ENCODE data around the gene PI4K2B. TPM values are rescaled to one million over a fixed set of nuclear protein-coding genes. Genes with fewer than 3 reads are reported as not detected.

Gene PI4K2B
- total RNA-seq, 1 donor from 2014 or later, result 7.3 TPM

DNA sequence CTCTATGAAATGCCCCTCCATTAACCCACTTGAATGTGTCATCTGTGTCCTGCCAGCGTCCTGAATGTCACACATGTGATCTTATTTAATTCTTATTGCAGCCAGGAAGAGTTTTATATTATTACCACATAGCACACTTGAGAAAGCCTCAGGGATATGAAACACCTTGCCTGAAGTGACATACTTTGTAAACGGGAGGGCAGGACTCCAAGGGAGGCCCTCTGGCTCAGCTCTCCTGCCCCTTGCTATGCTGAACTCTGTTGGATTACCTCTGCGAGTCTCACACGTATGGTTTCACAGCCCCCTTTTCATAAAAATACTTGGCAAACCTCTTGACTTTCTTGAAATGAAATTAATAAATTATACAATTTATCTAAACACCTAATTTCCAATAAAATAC lies 67.6 kb downstream of the PI4K2B start:
- Histone ChIP-seq H3K36me3 (ENCODE audit: control insufficient read depth in 3 of 3, insufficient read depth in 3 of 3, low read length in 3 of 3) (no peaks in the 10 kb centered on the region), H3K4me3 (ENCODE audit: low read length in 3 of 3) (no peak overlapping the region), H3K4me1 (ENCODE audit: control insufficient read depth in 3 of 3, insufficient read depth in 3 of 3, low read length in 3 of 3) (no peaks in the 10 kb centered on the region), H3K9ac (ENCODE audit: low read depth in 1 of 3, low read length in 3 of 3) (no peak overlapping the region), H3K27ac (ENCODE audit: low read depth, low read length) (no peak overlapping the region), H3K27me3 (ENCODE audit: control insufficient read depth in 3 of 3, insufficient read depth in 3 of 3, low read length in 3 of 3) (peaks cover 0 to 6% (median 0%) of the 10 kb centered on the region in 3 donors), H3K9me3 (ENCODE audit: control insufficient read depth in 3 of 3, low read length in 3 of 3) (no peaks in the 10 kb centered on the region)

DNA sequence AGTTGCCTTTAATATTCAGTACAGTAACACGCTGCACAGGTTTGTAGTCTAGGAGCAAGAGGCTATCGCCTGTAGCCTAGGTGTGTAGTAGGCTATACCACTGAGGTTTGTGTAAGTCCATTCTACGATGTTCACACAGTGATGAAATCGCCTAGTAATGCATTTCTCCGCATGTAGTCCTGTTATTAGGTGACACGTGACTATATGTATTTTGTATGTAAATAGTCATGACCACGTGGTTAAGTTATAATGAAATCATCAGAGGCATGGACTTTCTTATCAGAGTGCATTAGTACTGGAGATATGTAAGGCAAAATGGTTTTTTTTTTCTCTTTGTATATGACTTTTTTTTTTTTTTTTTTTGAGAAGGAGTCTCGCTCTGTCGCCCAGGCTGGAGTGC lies 68.8 kb downstream of the PI4K2B start:
- Histone ChIP-seq H3K9ac (ENCODE audit: low read depth in 1 of 3, low read length in 3 of 3) (no peak overlapping the region), H3K36me3 (ENCODE audit: control insufficient read depth in 3 of 3, insufficient read depth in 3 of 3, low read length in 3 of 3) (no peaks in the 10 kb centered on the region), H3K9me3 (ENCODE audit: control insufficient read depth in 3 of 3, low read length in 3 of 3) (no peaks in the 10 kb centered on the region), H3K4me1 (ENCODE audit: control insufficient read depth in 3 of 3, insufficient read depth in 3 of 3, low read length in 3 of 3) (no peaks in the 10 kb centered on the region), H3K4me3 (ENCODE audit: low read length in 3 of 3) (no peak overlapping the region), H3K27me3 (ENCODE audit: control insufficient read depth in 3 of 3, insufficient read depth in 3 of 3, low read length in 3 of 3) (peaks cover 0 to 6% (median 3%) of the 10 kb centered on the region in 3 donors), H3K27ac (ENCODE audit: low read depth, low read length) (no peak overlapping the region)

DNA sequence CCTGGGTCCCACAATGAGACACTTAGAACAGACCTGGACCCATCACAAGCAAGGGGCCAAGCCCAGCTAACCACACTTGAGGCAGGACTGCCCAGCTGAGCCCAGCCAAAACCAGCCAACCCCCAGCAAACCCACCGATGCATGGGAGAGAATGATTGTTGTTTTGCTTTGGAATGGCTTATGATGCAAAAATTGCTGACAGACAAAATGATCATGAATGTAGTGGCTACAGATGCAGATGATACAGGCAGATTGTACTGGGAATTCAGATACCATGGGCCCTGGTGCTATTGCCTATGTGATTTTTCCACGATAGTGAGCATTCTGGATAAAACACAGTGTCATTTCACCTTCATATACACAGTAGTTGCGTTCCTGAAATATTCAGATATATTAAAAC lies 69.7 kb downstream of the PI4K2B start:
- Histone ChIP-seq H3K4me3 (ENCODE audit: low read length in 3 of 3) (no peak overlapping the region), H3K36me3 (ENCODE audit: control insufficient read depth in 3 of 3, insufficient read depth in 3 of 3, low read length in 3 of 3) (no peaks in the 10 kb centered on the region), H3K9me3 (ENCODE audit: control insufficient read depth in 3 of 3, low read length in 3 of 3) (no peaks in the 10 kb centered on the region), H3K27me3 (ENCODE audit: control insufficient read depth in 3 of 3, insufficient read depth in 3 of 3, low read length in 3 of 3) (peaks cover 0 to 6% (median 6%) of the 10 kb centered on the region in 3 donors), H3K4me1 (ENCODE audit: control insufficient read depth in 3 of 3, insufficient read depth in 3 of 3, low read length in 3 of 3) (no peaks in the 10 kb centered on the region), H3K9ac (ENCODE audit: low read depth in 1 of 3, low read length in 3 of 3) (no peak overlapping the region), H3K27ac (ENCODE audit: low read depth, low read length) (no peak overlapping the region)

DNA sequence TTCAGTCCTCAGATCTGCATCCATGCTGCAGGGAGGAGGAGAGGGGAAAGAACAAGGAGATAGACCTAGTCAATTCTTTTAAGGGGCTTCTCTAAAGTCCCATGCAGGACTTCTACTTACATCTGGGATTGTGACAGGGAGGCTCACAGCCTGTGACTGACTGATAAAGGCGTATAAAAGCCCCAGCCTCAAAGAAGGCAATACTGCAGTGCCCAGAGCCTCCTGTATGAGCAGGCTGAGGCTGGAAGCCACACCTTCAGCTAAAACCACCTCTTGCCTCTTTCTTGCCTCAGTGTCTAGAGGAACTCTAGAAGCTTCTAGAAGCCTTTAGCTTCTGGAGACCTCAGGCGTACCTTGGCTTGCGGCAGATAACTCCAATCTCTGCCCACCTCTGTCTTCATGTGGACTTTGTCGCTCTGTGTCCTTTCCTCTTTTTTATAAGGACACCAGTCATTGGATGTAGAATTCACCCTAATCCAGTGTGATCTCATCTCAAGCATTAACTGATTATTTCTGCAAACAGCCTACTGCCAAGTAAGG lies 72.8 kb downstream of the PI4K2B start:
- H3K4me1 ChIP-seq (ENCODE audit: control insufficient read depth in 3 of 3, insufficient read depth in 3 of 3, low read length in 3 of 3), result no peaks in the 10 kb centered on the region
- peaks cover 0 to 7% (median under 1%) of the 10 kb centered on the region in 3 donors for H3K27me3 ChIP-seq (ENCODE audit: control insufficient read depth in 3 of 3, insufficient read depth in 3 of 3, low read length in 3 of 3)
- H3K4me3 ChIP-seq (ENCODE audit: low read length in 3 of 3), result no peak overlapping the region
- no peak overlapping the region for H3K27ac ChIP-seq (ENCODE audit: low read depth, low read length)
- H3K36me3 ChIP-seq (ENCODE audit: control insufficient read depth in 3 of 3, insufficient read depth in 3 of 3, low read length in 3 of 3), result no peaks in the 10 kb centered on the region
- no peaks in the 10 kb centered on the region for H3K9me3 ChIP-seq (ENCODE audit: control insufficient read depth in 3 of 3, low read length in 3 of 3)
- H3K9ac ChIP-seq (ENCODE audit: low read depth in 1 of 3, low read length in 3 of 3), result no peak overlapping the region

DNA sequence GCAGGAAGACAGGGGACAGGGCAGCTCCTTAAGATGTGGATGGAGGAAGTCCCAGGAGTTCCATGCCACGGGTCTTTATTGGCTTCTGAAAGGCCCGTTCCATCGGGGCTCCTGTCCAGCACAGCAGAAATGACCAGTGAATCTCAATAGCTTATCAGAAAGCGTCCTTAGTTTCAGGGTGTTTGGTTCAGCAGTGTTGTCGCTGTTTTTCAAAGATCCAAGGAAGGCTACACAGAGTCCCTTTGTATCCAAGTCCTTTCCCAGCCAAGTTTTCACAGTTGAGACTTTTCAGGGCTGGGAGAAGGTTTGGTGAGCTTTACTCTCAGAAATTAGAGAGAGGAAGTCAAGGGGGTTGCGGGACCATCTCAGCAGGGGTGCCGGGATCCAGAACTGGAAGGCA lies 73.8 kb downstream of the PI4K2B start:
- Histone ChIP-seq H3K27ac (ENCODE audit: low read depth, low read length) (no peak overlapping the region), H3K9ac (ENCODE audit: low read depth in 1 of 3, low read length in 3 of 3) (no peak overlapping the region), H3K27me3 (ENCODE audit: control insufficient read depth in 3 of 3, insufficient read depth in 3 of 3, low read length in 3 of 3) (peaks cover 0 to 7% (median 0%) of the 10 kb centered on the region in 3 donors), H3K36me3 (ENCODE audit: control insufficient read depth in 3 of 3, insufficient read depth in 3 of 3, low read length in 3 of 3) (no peaks in the 10 kb centered on the region), H3K4me1 (ENCODE audit: control insufficient read depth in 3 of 3, insufficient read depth in 3 of 3, low read length in 3 of 3) (peaks cover 0 to 2% (median 0%) of the 10 kb centered on the region in 3 donors), H3K4me3 (ENCODE audit: low read length in 3 of 3) (no peak overlapping the region), H3K9me3 (ENCODE audit: control insufficient read depth in 3 of 3, low read length in 3 of 3) (no peaks in the 10 kb centered on the region)

DNA sequence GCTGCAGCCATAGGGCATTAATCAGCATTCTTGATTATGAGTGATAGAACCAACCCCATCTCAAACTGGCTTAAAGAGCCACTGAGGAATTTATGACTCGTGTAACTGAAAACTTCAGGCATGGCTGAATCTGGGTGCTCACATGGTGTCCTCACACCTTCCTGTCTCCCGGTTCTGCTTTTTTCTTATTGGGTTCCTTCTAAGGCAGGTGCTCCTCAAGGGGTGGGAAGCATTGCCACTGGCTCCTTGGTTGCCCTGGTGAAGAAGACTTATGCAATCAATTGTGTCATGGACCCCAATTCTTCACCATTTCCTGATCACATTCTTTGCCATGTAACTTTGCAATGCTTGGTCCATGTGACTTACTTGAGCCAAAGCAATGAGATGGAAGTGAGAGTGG lies 74.5 kb downstream of the PI4K2B start:
- Histone ChIP-seq H3K27me3 (ENCODE audit: control insufficient read depth in 3 of 3, insufficient read depth in 3 of 3, low read length in 3 of 3) (peaks cover 0 to 7% (median 0%) of the 10 kb centered on the region in 3 donors), H3K4me1 (ENCODE audit: control insufficient read depth in 3 of 3, insufficient read depth in 3 of 3, low read length in 3 of 3) (peaks cover 2 to 5% (median 3%) of the 10 kb centered on the region in 3 donors)

DNA sequence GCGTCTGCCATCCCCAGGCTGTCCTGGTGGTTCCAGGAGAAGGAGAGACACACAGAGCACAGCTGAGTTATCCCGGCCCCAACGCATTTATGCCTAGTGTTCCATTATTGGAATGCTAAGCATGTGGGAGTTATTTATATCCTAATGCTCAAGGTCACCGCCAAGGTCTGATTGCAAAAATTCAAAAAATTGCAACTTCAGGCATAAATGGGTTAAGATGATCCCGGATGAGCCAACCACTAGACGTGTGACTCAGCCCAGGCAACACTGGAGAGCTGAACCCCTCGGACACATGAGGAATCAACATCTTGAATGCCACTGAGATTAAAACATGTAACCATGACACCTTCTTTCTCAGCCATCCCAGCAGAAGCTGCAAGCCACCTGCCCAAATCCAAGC lies 74.9 kb downstream of the PI4K2B start:
- Histone ChIP-seq H3K36me3 (ENCODE audit: control insufficient read depth in 3 of 3, insufficient read depth in 3 of 3, low read length in 3 of 3) (no peaks in the 10 kb centered on the region), H3K9ac (ENCODE audit: low read depth in 1 of 3, low read length in 3 of 3) (no peak overlapping the region), H3K9me3 (ENCODE audit: control insufficient read depth in 3 of 3, low read length in 3 of 3) (no peaks in the 10 kb centered on the region), H3K4me1 (ENCODE audit: control insufficient read depth in 3 of 3, insufficient read depth in 3 of 3, low read length in 3 of 3) (peaks cover 7 to 10% (median 7%) of the 10 kb centered on the region in 3 donors), H3K27me3 (ENCODE audit: control insufficient read depth in 3 of 3, insufficient read depth in 3 of 3, low read length in 3 of 3) (peaks cover 0 to 7% (median 0%) of the 10 kb centered on the region in 3 donors), H3K4me3 (ENCODE audit: low read length in 3 of 3) (no peak overlapping the region), H3K27ac (ENCODE audit: low read depth, low read length) (no peak overlapping the region)

More for the DNA sequence above, 74.5 kb downstream of the PI4K2B start:
- Histone ChIP-seq H3K27ac (ENCODE audit: low read depth, low read length) (no peak overlapping the region), H3K9me3 (ENCODE audit: control insufficient read depth in 3 of 3, low read length in 3 of 3) (no peaks in the 10 kb centered on the region), H3K4me3 (ENCODE audit: low read length in 3 of 3) (no peak overlapping the region), H3K36me3 (ENCODE audit: control insufficient read depth in 3 of 3, insufficient read depth in 3 of 3, low read length in 3 of 3) (no peaks in the 10 kb centered on the region), H3K9ac (ENCODE audit: low read depth in 1 of 3, low read length in 3 of 3) (no peak overlapping the region)

DNA sequence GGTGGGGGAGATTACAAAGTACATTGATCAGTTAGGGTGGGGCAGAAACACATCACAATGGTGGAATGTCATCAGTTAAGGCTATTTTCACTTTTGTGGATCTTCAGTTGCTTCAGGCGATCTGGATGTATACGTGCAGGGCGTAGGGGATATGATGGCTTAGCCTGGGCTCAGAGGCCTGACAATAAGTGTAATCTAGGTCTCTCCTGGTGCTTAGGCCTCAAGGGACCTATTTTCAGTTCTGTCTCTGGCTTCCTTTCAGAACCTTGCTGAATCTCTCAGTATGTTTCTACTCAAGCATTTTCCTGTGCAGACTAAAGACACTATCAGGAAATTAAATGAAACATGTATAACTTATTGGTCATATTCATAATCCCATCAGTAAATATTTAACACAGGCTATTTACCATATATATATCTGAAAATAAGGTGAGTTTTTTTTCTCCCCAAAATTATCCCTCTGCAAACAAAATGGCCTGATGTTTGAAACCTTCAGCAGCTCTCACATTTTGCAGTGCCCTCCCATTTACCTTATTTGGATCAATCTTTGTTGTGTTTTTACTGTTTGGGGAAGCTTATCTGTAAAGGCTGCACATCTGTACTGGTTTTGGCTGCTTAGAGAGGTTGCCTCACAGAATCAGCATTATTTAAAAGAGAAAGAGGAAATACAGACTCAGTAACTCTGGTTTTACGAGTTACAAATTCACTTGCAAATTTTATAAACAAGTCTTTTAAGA lies 76.4 kb downstream of the PI4K2B start:
- H3K27ac ChIP-seq (ENCODE audit: low read depth, low read length), result no peak overlapping the region
- no peaks in the 10 kb centered on the region for H3K9me3 ChIP-seq (ENCODE audit: control insufficient read depth in 3 of 3, low read length in 3 of 3)
- peaks cover 7 to 10% (median 7%) of the 10 kb centered on the region in 3 donors for H3K4me1 ChIP-seq (ENCODE audit: control insufficient read depth in 3 of 3, insufficient read depth in 3 of 3, low read length in 3 of 3)
- peaks cover 0 to 4% (median 2%) of the 10 kb centered on the region in 3 donors for H3K36me3 ChIP-seq (ENCODE audit: control insufficient read depth in 3 of 3, insufficient read depth in 3 of 3, low read length in 3 of 3)
- H3K9ac ChIP-seq (ENCODE audit: low read depth in 1 of 3, low read length in 3 of 3), result no peak overlapping the region
- H3K27me3 ChIP-seq (ENCODE audit: control insufficient read depth in 3 of 3, insufficient read depth in 3 of 3, low read length in 3 of 3), result peaks cover 0 to 7% (median 0%) of the 10 kb centered on the region in 3 donors
- no peak overlapping the region for H3K4me3 ChIP-seq (ENCODE audit: low read length in 3 of 3)

DNA sequence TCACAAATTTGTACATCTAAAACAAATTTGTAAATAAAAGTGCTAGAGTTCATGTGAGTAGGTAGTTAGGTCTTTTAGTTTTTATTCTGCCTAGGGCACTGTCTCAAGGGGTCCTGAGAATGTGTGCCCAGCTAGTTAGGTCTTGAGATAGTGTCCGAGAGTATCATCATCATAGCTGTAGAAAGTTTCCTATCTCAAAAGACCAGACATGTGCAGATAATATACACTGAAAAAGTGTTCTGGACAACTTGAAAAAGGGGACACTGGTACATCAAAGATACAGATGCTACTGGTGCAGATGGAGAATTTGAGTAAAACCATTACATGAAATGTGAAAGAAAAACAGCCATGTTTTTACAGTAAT lies 77.0 kb downstream of the PI4K2B start:
- Histone ChIP-seq H3K36me3 (ENCODE audit: control insufficient read depth in 3 of 3, insufficient read depth in 3 of 3, low read length in 3 of 3) (peaks cover 1 to 10% (median 2%) of the 10 kb centered on the region in 3 donors), H3K4me1 (ENCODE audit: control insufficient read depth in 3 of 3, insufficient read depth in 3 of 3, low read length in 3 of 3) (peaks cover 7 to 10% (median 7%) of the 10 kb centered on the region in 3 donors), H3K27ac (ENCODE audit: low read depth, low read length) (no peak overlapping the region), H3K4me3 (ENCODE audit: low read length in 3 of 3) (no peak overlapping the region), H3K9me3 (ENCODE audit: control insufficient read depth in 3 of 3, low read length in 3 of 3) (no peaks in the 10 kb centered on the region), H3K27me3 (ENCODE audit: control insufficient read depth in 3 of 3, insufficient read depth in 3 of 3, low read length in 3 of 3) (peaks cover 0 to 7% (median 0%) of the 10 kb centered on the region in 3 donors), H3K9ac (ENCODE audit: low read depth in 1 of 3, low read length in 3 of 3) (no peak overlapping the region)

DNA sequence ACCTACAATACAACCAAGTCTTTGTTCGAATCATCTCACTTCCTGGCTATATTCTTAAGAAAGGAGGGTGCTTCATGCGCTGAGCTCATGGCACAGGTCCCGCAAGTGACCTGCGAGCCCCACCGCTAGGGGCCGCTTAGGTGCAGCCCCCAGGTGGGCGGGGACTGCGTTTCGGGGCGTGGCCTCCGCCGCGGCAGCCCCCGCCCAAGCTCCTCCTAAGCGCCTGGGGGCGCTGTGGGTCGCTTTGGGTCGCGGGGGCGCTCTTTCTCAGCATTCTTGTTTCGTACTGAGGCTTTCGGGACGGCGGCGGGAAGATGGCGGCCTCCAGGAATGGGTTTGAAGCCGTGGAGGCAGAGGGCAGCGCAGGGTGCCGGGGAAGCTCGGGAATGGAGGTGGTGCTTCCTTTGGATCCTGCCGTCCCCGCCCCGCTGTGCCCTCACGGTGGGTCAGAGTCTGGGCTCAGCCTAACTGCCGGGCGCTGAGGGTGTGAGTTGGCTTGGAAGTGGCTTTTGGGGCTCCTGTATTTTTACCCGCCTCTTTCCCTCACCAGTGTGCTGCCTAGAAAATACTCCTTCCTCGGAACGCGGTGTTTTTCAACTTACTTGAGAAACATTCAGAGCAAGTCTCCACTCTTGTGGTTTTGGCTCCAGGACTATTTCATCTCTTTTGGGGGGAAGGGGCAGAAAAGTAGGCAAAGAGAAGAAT lies 78.8 kb downstream of the PI4K2B start, which contains the start of gene ZCCHC4:
Gene ZCCHC4 (plus strand): TSS at position 279 of the 705 bp plus-strand sequence. CDS start 36 bp downstream, at position 315.
- Histone ChIP-seq H3K4me3 (ENCODE audit: low read length in 3 of 3) (peak within 1 kb of the TSS; percentile 94 to 97 (median 95)), H3K27ac (ENCODE audit: low read depth, low read length) (peak within 1 kb of the TSS; percentile 45), H3K4me1 (ENCODE audit: control insufficient read depth in 3 of 3, insufficient read depth in 3 of 3, low read length in 3 of 3) (peaks cover 7 to 10% (median 7%) of the 10 kb centered on the region in 3 donors), H3K9me3 (ENCODE audit: control insufficient read depth in 3 of 3, low read length in 3 of 3) (no peaks in the 10 kb centered on the region), H3K27me3 (ENCODE audit: control insufficient read depth in 3 of 3, insufficient read depth in 3 of 3, low read length in 3 of 3) (peaks cover 0 to 4% (median 0%) of the 10 kb centered on the region in 3 donors), H3K9ac (ENCODE audit: low read depth in 1 of 3, low read length in 3 of 3) (peak within 1 kb of the TSS; percentile 71 to 93 (median 89)), H3K36me3 (ENCODE audit: control insufficient read depth in 3 of 3, insufficient read depth in 3 of 3, low read length in 3 of 3) (peaks cover 3 to 10% (median 8%) of the 10 kb centered on the region in 3 donors)

All from skeletal muscle tissue (tissue), 4 donors.